ENCODE measurements around the gene RIPK1. TPM values are rescaled to one million over a fixed set of nuclear protein-coding genes. Genes with fewer than 3 reads are reported as not detected.

RIPK1 gene
- polyA plus RNA-seq, 1 donor: 10.8 TPM

Other genes starting within 250 kb of the RIPK1 start
- gene SERPINB1, start 226.6 kb upstream of the RIPK1 start, polyA plus RNA-seq (ENCODE audit: insufficient read length): 14.4 TPM
- 3.2 TPM for gene SERPINB9, start 165.2 kb upstream of the RIPK1 start, polyA plus RNA-seq (ENCODE audit: insufficient read length)
- 91.7 TPM for gene SERPINB6, start 96.9 kb upstream of the RIPK1 start, polyA plus RNA-seq (ENCODE audit: insufficient read length)
- 16.4 TPM for gene NQO2, start 68.6 kb upstream of the RIPK1 start, polyA plus RNA-seq (ENCODE audit: insufficient read length)
- 35.0 TPM for gene BPHL, start 50.2 kb downstream of the RIPK1 start, polyA plus RNA-seq (ENCODE audit: insufficient read length)
- 66.0 TPM for gene TUBB2A, start 89.0 kb downstream of the RIPK1 start, polyA plus RNA-seq (ENCODE audit: insufficient read length)
- 57.5 TPM for gene TUBB2B, start 159.2 kb downstream of the RIPK1 start, polyA plus RNA-seq (ENCODE audit: insufficient read length)
- gene PSMG4, start 190.5 kb downstream of the RIPK1 start, polyA plus RNA-seq (ENCODE audit: insufficient read length): 13.9 TPM